K562 (cell line): ENCODE results near the gene C5orf24. TPM values are rescaled to one million over a fixed set of nuclear protein-coding genes. Genes with fewer than 3 reads are reported as not detected.

Source experiments
- CBX8 ChIP-seq: fragments of 200-600 bp; sonication (generic); IDR thresholded peaks from 2 replicates; pipeline ENCODE4 v1.6.1; 2012; ENCODE audit warnings: borderline replicate concordance, mixed run types, low read depth, mild to moderate bottlenecking, moderate library complexity, mixed read lengths, low read length, control low read depth, inconsistent platforms; ENCODE audit not compliant: poor library complexity, severe bottlenecking; ENCODE audit errors: extremely low read depth
- CHD1 ChIP-seq: fragments of 200-600 bp; sonication (generic); IDR thresholded peaks from one replicate; pipeline ENCODE4 v1.6.1; 2012; ENCODE audit warnings: mild to moderate bottlenecking, moderate library complexity, low read length, inconsistent platforms
- KLF13 ChIP-seq: fragments of 450-650 bp; IDR thresholded peaks from 2 replicates; pipeline ENCODE4 v1.6.1; 2016; ENCODE audit warnings: missing genetic modification characterization, low read depth, mild to moderate bottlenecking, missing compliant biosample characterization, moderate library complexity, borderline replicate concordance
- NR2F6 ChIP-seq: fragments of 450-650 bp; formaldehyde crosslinking; IDR thresholded peaks from 2 replicates; pipeline ENCODE4 v1.4.0; 2020; ENCODE audit warnings: mild to moderate bottlenecking
- RB1 ChIP-seq: fragments of 450-650 bp; IDR thresholded peaks from 2 replicates; pipeline ENCODE4 v1.6.1; 2017; ENCODE audit warnings: low read depth, mild to moderate bottlenecking
- RBM39 ChIP-seq: fragments of 200-400 bp; formaldehyde crosslinking; optimal IDR thresholded peaks from 2 replicates; pipeline ENCODE3; 2018; ENCODE audit warnings: low read depth, low read length
- RFX7 ChIP-seq: fragments of 250-450 bp; sonication (Bioruptor Pico); IDR thresholded peaks from 2 replicates; pipeline ENCODE4 v1.5.1; 2021; ENCODE audit warnings: mild to moderate bottlenecking
- TEAD4 ChIP-seq, 2 experiments: sonication (generic) in 1 of 2; formaldehyde crosslinking in 1 of 2; IDR thresholded peaks; 2 replicates each; pipeline versions ENCODE4 v1.6.1 to v1.8.0; 2012 to 2022; ENCODE audit warnings: borderline replicate concordance in 1 of 2, inconsistent platforms in 1 of 2, low read length in 1 of 2, mild to moderate bottlenecking in 1 of 2, missing genetic modification reagents in 1 of 2
- ZC3H4 ChIP-seq: sonication (generic); formaldehyde crosslinking; IDR thresholded peaks from 2 replicates; pipeline ENCODE4 v1.9.0; 2021; ENCODE audit warnings: missing genetic modification reagents, borderline replicate concordance
- ZNF121 ChIP-seq: sonication (generic); formaldehyde crosslinking; conservative IDR thresholded peaks from 2 replicates; pipeline ENCODE4 v1.8.0; 2022; ENCODE audit warnings: missing genetic modification reagents
- ZNF175 ChIP-seq: fragments of 200-800 bp; sonication (Bioruptor generic); IDR thresholded peaks from 2 replicates; pipeline ENCODE4 v1.6.1; 2016; ENCODE audit warnings: low read depth, mild to moderate bottlenecking, missing genetic modification characterization, missing compliant biosample characterization
- ZNF445 ChIP-seq: fragments of 250-450 bp; sonication (Bioruptor Pico); IDR thresholded peaks from 2 replicates; pipeline ENCODE4 v1.4.0; 2020; ENCODE audit warnings: low read depth, mild to moderate bottlenecking, moderate library complexity
- ZNF583 ChIP-seq: fragments of 250-450 bp; sonication (Bioruptor Pico); IDR thresholded peaks from 2 replicates; pipeline ENCODE4 v1.4.0; 2020
- polyA plus RNA-seq, 8 experiments: library from polyadenylated mRNA; depleted of rRNA in 4 of 8; stranded (reverse) in 5 of 8; unstranded in 3 of 8; fragments of >200 nt; fragmentation: Nextera tagmentation in 2 of 8; fragmentation: Illumina TruSeq in 1 of 8; extraction: Ambion mirVana in 2 of 8; extraction: Trizol in 1 of 8; gene quantifications; 2 replicates each; pipeline versions ENCODE4 v1.2.1 to v1.2.3, GENCODE V29; 2011 to 2014; ENCODE audit warnings: inconsistent platforms in 1 of 8, missing spikeins in 1 of 8
- total RNA-seq, 7 experiments: library from RNA; depleted of rRNA in 6 of 7; stranded (reverse); fragments of >200 nt in 6 of 7; fragmentation: Illumina TruSeq in 2 of 7; extraction: Trizol in 2 of 7; gene quantifications; 2 replicates each; pipeline versions ENCODE4 v1.2.1 to v1.2.3, GENCODE V29; 2011 to 2021; ENCODE audit warnings: low replicate concordance in 1 of 7
- TF ChIP-seq, protein P1 (sequence below): fragments of 450-650 bp; conservative IDR thresholded peaks from 2 replicates; pipeline ENCODE4 v1.6.1; 2016; ENCODE audit warnings: missing genetic modification characterization, low read depth, mild to moderate bottlenecking, missing compliant biosample characterization, moderate library complexity
- TF ChIP-seq, protein P2 (sequence below): fragments of 450-650 bp; IDR thresholded peaks from 2 replicates; pipeline ENCODE4 v1.6.1; 2016; ENCODE audit warnings: mild to moderate bottlenecking, moderate library complexity

The C5orf24 gene
- total and polyA plus RNA-seq, 9 of the 15 experiments (the other 6 are each of a cell fraction or from before 2014, with no cell fraction given), result 8.9 to 38.6 (median 28.4) TPM

DNA sequence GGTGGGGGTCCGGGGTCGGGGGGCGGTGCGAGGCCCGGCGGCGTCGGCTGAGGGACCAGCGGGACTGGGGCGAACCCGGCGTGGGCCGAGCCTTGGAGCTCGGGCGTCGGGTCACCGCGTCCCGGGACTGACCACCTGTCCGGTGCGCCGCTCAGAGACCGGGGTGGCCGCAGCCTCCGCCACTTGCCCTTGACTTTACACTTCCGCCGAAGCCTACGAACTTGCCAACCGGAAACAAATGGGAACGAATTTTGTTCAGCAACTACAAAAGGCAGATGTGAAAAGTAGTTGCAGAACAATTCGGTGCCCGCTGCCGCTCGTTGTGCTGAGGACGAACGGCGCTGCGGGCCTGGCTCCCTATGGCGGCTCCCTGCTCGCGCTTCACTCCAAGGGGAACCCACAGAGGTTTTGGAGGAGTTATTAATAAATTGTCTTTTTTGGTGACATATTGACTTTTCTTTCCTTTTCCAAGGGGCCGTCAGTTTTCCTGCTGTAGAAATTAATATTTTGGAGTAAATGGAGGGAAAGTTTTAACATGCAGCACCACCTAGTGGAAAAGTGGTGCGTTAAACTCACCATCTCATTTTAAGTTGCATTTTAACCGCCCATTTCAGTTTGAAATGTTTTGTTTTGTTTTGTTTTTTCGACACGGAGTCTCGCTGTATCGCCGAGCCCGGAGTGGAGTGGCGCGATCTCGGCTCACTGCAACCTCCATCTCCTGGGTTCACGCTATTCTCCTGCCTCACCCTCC lies 59.7 kb downstream of the C5orf24 start (continued):
- TF ChIP-seq CHD1 (peak; percentile 59), NR2F6 (no peak), RBM39 (no peak), TEAD4 (IDR thresholded peaks at IDR 0.05; ENCODE audit: low read length) (no peak; the same call in 1 of the 2 replicates), TEAD4 (CRISPR knock-in tag; IDR thresholded peaks at IDR 0.05; ENCODE audit: borderline replicate concordance) (no peak), RB1 (0 out of 2 replicates have a peak, but pooled peaks have one; percentile 54), ZNF121 (no peak), CBX8 (no peak), ZC3H4 (CRISPR knock-in tag) (no peak), ZNF583 (CRISPR knock-in tag) (no peak), RFX7 (no peak), ZNF175 (CRISPR knock-in tag) (no peak), ZNF445 (CRISPR knock-in tag) (no peak), KLF13 (tag) (no peak)
- TF ChIP-seq, protein P1, sequence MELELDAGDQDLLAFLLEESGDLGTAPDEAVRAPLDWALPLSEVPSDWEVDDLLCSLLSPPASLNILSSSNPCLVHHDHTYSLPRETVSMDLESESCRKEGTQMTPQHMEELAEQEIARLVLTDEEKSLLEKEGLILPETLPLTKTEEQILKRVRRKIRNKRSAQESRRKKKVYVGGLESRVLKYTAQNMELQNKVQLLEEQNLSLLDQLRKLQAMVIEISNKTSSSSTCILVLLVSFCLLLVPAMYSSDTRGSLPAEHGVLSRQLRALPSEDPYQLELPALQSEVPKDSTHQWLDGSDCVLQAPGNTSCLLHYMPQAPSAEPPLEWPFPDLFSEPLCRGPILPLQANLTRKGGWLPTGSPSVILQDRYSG (tag), result no peak
- TF ChIP-seq, protein P2, sequence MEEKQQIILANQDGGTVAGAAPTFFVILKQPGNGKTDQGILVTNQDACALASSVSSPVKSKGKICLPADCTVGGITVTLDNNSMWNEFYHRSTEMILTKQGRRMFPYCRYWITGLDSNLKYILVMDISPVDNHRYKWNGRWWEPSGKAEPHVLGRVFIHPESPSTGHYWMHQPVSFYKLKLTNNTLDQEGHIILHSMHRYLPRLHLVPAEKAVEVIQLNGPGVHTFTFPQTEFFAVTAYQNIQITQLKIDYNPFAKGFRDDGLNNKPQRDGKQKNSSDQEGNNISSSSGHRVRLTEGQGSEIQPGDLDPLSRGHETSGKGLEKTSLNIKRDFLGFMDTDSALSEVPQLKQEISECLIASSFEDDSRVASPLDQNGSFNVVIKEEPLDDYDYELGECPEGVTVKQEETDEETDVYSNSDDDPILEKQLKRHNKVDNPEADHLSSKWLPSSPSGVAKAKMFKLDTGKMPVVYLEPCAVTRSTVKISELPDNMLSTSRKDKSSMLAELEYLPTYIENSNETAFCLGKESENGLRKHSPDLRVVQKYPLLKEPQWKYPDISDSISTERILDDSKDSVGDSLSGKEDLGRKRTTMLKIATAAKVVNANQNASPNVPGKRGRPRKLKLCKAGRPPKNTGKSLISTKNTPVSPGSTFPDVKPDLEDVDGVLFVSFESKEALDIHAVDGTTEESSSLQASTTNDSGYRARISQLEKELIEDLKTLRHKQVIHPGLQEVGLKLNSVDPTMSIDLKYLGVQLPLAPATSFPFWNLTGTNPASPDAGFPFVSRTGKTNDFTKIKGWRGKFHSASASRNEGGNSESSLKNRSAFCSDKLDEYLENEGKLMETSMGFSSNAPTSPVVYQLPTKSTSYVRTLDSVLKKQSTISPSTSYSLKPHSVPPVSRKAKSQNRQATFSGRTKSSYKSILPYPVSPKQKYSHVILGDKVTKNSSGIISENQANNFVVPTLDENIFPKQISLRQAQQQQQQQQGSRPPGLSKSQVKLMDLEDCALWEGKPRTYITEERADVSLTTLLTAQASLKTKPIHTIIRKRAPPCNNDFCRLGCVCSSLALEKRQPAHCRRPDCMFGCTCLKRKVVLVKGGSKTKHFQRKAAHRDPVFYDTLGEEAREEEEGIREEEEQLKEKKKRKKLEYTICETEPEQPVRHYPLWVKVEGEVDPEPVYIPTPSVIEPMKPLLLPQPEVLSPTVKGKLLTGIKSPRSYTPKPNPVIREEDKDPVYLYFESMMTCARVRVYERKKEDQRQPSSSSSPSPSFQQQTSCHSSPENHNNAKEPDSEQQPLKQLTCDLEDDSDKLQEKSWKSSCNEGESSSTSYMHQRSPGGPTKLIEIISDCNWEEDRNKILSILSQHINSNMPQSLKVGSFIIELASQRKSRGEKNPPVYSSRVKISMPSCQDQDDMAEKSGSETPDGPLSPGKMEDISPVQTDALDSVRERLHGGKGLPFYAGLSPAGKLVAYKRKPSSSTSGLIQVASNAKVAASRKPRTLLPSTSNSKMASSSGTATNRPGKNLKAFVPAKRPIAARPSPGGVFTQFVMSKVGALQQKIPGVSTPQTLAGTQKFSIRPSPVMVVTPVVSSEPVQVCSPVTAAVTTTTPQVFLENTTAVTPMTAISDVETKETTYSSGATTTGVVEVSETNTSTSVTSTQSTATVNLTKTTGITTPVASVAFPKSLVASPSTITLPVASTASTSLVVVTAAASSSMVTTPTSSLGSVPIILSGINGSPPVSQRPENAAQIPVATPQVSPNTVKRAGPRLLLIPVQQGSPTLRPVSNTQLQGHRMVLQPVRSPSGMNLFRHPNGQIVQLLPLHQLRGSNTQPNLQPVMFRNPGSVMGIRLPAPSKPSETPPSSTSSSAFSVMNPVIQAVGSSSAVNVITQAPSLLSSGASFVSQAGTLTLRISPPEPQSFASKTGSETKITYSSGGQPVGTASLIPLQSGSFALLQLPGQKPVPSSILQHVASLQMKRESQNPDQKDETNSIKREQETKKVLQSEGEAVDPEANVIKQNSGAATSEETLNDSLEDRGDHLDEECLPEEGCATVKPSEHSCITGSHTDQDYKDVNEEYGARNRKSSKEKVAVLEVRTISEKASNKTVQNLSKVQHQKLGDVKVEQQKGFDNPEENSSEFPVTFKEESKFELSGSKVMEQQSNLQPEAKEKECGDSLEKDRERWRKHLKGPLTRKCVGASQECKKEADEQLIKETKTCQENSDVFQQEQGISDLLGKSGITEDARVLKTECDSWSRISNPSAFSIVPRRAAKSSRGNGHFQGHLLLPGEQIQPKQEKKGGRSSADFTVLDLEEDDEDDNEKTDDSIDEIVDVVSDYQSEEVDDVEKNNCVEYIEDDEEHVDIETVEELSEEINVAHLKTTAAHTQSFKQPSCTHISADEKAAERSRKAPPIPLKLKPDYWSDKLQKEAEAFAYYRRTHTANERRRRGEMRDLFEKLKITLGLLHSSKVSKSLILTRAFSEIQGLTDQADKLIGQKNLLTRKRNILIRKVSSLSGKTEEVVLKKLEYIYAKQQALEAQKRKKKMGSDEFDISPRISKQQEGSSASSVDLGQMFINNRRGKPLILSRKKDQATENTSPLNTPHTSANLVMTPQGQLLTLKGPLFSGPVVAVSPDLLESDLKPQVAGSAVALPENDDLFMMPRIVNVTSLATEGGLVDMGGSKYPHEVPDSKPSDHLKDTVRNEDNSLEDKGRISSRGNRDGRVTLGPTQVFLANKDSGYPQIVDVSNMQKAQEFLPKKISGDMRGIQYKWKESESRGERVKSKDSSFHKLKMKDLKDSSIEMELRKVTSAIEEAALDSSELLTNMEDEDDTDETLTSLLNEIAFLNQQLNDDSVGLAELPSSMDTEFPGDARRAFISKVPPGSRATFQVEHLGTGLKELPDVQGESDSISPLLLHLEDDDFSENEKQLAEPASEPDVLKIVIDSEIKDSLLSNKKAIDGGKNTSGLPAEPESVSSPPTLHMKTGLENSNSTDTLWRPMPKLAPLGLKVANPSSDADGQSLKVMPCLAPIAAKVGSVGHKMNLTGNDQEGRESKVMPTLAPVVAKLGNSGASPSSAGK, result peak; percentile 65
